GM13976 (cell line): Measurements from ENCODE around the gene APBB1IP.
"Not testable (repeated sequence)": the region's sequence is repeated elsewhere in the genome, so short reads cannot be mapped to it uniquely, and the experiment has no call there.

Experiments
- DNase-seq: peaks from one replicate; pipeline ENCODE4 v3.0.0; 2012; ENCODE audit warnings: low spot score
- CTCF ChIP-seq: IDR thresholded peaks from 2 replicates; pipeline ENCODE4 v1.5.1; 2012; ENCODE audit warnings: borderline replicate concordance, mild to moderate bottlenecking; ENCODE audit not compliant: insufficient read depth; ENCODE audit errors: extremely low read depth, missing control alignments, control extremely low read depth
- in situ Hi-C: fragments of 300-500 bp; cut with MboI; formaldehyde crosslinking; loops from one replicate; pipeline ENCODE4 v1.12.0; 2022; ENCODE audit warnings: low sequenced_read_pairs, mixed read lengths, inconsistent platforms; ENCODE audit not compliant: unreplicated experiment

APBB1IP gene

GRCh38 chr10:26503911-26504310 is 65.8 kb downstream of the APBB1IP start:
- DNase-seq: no peak
- in situ Hi-C loops: no loop called here
- peak; percentile 8 for TF ChIP-seq CTCF

- in situ Hi-C loops, DNase-seq: not testable (repeated sequence)
These were observed 66.3 kb downstream of the APBB1IP start for GRCh38 chr10:26504429-26504828.

- in situ Hi-C loops: no loop called here
- TF ChIP-seq CTCF: no peak
- DNase-seq: no peak
These were observed 67.3 kb downstream of the APBB1IP start for GRCh38 chr10:26505491-26505890.

GRCh38 chr10:26506736-26507135 is 68.6 kb downstream of the APBB1IP start:
- no peak for TF ChIP-seq CTCF
- no peak for DNase-seq
- in situ Hi-C loops: no loop called here

- DNase-seq: no peak
- in situ Hi-C loops: no loop called here
- no peak for TF ChIP-seq CTCF
These were observed 69.3 kb downstream of the APBB1IP start for GRCh38 chr10:26507441-26507840.

- no peak for DNase-seq
- no peak for TF ChIP-seq CTCF
- in situ Hi-C loops: no loop called here
These were observed 69.9 kb downstream of the APBB1IP start for GRCh38 chr10:26508016-26508415.

GRCh38 chr10:26509307-26509706 is 71.2 kb downstream of the APBB1IP start:
- TF ChIP-seq CTCF: no peak
- in situ Hi-C loops: no loop called here
- no peak for DNase-seq
